Measurements from ENCODE around the gene ROCK1.

The ROCK1 gene

GRCh38 chr18:21131698-21132227 is 20.1 kb upstream of the ROCK1 start:
- no peak for TF ChIP-seq CTCF (IDR thresholded peaks at IDR 0.05; ENCODE audit: insufficient read depth, low read length, poor library complexity, severe bottlenecking)
- TF ChIP-seq EZH2phosphoT487 (conservative IDR thresholded peaks at IDR 0.05; ENCODE audit: low read length), result no peak
- Histone ChIP-seq H3K79me2 (ENCODE audit: insufficient read depth, low read length) (no peaks in the 10 kb centered on the region), H3K27me3 (ENCODE audit: low read length) (no peaks in the 10 kb centered on the region), H4K20me1 (ENCODE audit: low read depth, low read length) (no peaks in the 10 kb centered on the region), H2AFZ (ENCODE audit: low read depth, low read length, severe bottlenecking) (no peak overlapping the region), H3K9me2 (replicated peaks; ENCODE audit: insufficient read depth, low read length) (no peaks in the 10 kb centered on the region), H3F3A (ENCODE audit: insufficient read depth) (no peaks in the 10 kb centered on the region), H3K4me3 (ENCODE audit: insufficient read depth, low read length, poor library complexity, severe bottlenecking) (no peak overlapping the region), H3K36me3 (ENCODE audit: low read length) (no peaks in the 10 kb centered on the region), H3K9me3 (ENCODE audit: insufficient read depth, low read length) (no peaks in the 10 kb centered on the region), H3K4me2 (ENCODE audit: low read depth, low read length, poor library complexity, severe bottlenecking) (no peak overlapping the region), H3K9ac (ENCODE audit: low read length) (no peak overlapping the region), H3K27ac (ENCODE audit: low read depth, low read length) (no peak overlapping the region)

DNA sequence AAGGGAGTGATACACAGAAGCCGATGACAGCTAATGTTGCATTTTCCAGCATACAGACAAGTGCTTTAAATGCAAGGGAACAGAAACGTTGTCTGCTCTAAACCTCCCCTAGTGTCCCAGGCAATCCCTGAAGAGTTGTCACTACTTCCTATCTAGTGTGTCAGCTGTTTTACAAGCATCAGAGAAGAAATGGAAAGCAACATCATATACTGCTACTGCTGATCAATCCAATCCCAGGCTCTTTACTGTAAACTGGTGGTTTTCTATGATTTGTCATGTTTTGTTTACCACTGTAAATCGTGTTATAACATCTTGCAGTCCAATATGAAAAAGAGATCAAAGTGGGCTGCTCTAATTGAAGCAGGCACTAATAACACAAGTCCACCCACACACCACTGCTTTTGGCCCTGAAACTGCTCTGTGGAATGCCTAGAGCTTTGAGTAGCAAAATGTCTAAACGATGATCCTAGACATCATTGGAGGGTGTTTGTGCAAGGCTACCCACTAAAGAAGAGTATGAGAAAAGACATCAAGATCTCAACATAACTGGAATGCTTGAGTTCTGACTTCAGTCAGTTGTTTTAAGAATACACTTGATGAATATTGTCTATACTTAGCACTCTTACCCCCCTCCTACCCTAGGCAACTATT is 18.1 kb upstream of the ROCK1 start:
- Histone ChIP-seq H3K4me3 (ENCODE audit: insufficient read depth, low read length, poor library complexity, severe bottlenecking) (no peak overlapping the region), H3K4me2 (ENCODE audit: low read depth, low read length, poor library complexity, severe bottlenecking) (no peak overlapping the region)
- TF ChIP-seq EZH2phosphoT487 (conservative IDR thresholded peaks at IDR 0.05; ENCODE audit: low read length) (no peak), CTCF (IDR thresholded peaks at IDR 0.05; ENCODE audit: insufficient read depth, low read length, poor library complexity, severe bottlenecking) (no peak)

DNA sequence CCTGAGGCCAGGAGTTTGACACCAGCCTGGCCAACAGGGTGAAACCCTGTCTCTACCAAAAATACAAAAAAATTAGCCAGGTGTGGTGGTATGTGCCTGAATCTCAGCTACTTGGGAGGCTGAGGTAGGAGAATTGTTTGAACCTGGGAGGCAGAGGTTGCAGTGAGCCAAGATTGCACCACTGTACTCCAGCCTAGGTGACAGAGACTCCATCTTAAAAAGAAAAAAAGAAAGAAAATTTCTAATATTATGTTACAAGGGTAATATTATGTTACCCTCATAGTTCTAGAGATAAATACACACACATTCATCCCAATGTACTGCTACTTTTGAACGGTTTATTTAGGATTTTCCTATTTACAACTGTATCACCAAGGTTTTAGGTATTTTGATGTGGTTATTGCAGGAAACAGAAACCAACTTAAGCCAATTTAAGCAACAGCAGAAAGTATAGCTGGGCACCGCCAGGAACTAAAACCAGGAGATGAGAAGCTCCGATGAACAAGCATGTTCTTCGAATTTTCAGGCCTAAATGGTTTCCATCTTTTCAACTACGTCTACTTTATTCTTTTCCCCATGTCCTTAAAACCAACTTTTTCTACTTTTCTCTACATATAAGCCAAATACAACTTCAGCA is 11.8 kb upstream of the ROCK1 start:
- Histone ChIP-seq H2AFZ (ENCODE audit: low read depth, low read length, severe bottlenecking) (no peak overlapping the region), H3K79me2 (ENCODE audit: insufficient read depth, low read length) (no peaks in the 10 kb centered on the region), H3F3A (ENCODE audit: insufficient read depth) (no peaks in the 10 kb centered on the region), H3K4me2 (ENCODE audit: low read depth, low read length, poor library complexity, severe bottlenecking) (no peak overlapping the region), H3K9me2 (replicated peaks; ENCODE audit: insufficient read depth, low read length) (no peaks in the 10 kb centered on the region), H3K9me3 (ENCODE audit: insufficient read depth, low read length) (no peaks in the 10 kb centered on the region), H3K36me3 (ENCODE audit: low read length) (no peaks in the 10 kb centered on the region), H3K27ac (ENCODE audit: low read depth, low read length) (no peak overlapping the region), H3K4me3 (ENCODE audit: insufficient read depth, low read length, poor library complexity, severe bottlenecking) (no peak overlapping the region), H3K27me3 (ENCODE audit: low read length) (no peaks in the 10 kb centered on the region), H3K9ac (ENCODE audit: low read length) (no peak overlapping the region), H4K20me1 (ENCODE audit: low read depth, low read length) (no peaks in the 10 kb centered on the region)
- no peak for TF ChIP-seq CTCF (IDR thresholded peaks at IDR 0.05; ENCODE audit: insufficient read depth, low read length, poor library complexity, severe bottlenecking)

More for the DNA sequence above, 18.1 kb upstream of the ROCK1 start:
- H3K9me3 ChIP-seq (ENCODE audit: insufficient read depth, low read length), result no peaks in the 10 kb centered on the region
- no peak overlapping the region for H3K27ac ChIP-seq (ENCODE audit: low read depth, low read length)
- H2AFZ ChIP-seq (ENCODE audit: low read depth, low read length, severe bottlenecking), result no peak overlapping the region
- no peaks in the 10 kb centered on the region for H3F3A ChIP-seq (ENCODE audit: insufficient read depth)
- no peak overlapping the region for H3K9ac ChIP-seq (ENCODE audit: low read length)
- no peaks in the 10 kb centered on the region for H3K27me3 ChIP-seq (ENCODE audit: low read length)
- H3K79me2 ChIP-seq (ENCODE audit: insufficient read depth, low read length), result no peaks in the 10 kb centered on the region
- no peaks in the 10 kb centered on the region for H3K36me3 ChIP-seq (ENCODE audit: low read length)
- no peaks in the 10 kb centered on the region for H4K20me1 ChIP-seq (ENCODE audit: low read depth, low read length)
- no peaks in the 10 kb centered on the region for H3K9me2 ChIP-seq (replicated peaks; ENCODE audit: insufficient read depth, low read length)

All from SU-DHL-6 (cell line).